ENCODE results near the gene BEND2.

GRCh38 chrX:18119856-18120255 is 100.8 kb downstream of the BEND2 start:
- TF ChIP-seq, protein P1, sequence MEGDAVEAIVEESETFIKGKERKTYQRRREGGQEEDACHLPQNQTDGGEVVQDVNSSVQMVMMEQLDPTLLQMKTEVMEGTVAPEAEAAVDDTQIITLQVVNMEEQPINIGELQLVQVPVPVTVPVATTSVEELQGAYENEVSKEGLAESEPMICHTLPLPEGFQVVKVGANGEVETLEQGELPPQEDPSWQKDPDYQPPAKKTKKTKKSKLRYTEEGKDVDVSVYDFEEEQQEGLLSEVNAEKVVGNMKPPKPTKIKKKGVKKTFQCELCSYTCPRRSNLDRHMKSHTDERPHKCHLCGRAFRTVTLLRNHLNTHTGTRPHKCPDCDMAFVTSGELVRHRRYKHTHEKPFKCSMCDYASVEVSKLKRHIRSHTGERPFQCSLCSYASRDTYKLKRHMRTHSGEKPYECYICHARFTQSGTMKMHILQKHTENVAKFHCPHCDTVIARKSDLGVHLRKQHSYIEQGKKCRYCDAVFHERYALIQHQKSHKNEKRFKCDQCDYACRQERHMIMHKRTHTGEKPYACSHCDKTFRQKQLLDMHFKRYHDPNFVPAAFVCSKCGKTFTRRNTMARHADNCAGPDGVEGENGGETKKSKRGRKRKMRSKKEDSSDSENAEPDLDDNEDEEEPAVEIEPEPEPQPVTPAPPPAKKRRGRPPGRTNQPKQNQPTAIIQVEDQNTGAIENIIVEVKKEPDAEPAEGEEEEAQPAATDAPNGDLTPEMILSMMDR (IDR thresholded peaks at IDR 0.05; ENCODE audit: insufficient read depth, low read depth, low read length) = no peak
- TF ChIP-seq EZH2 (IDR thresholded peaks at IDR 0.05; ENCODE audit: insufficient read depth, low read length) = no peak

All from astrocyte (in vitro differentiated cells and primary cell).